ENCODE data around the gene RAB6B.

The RAB6B gene

DNA sequence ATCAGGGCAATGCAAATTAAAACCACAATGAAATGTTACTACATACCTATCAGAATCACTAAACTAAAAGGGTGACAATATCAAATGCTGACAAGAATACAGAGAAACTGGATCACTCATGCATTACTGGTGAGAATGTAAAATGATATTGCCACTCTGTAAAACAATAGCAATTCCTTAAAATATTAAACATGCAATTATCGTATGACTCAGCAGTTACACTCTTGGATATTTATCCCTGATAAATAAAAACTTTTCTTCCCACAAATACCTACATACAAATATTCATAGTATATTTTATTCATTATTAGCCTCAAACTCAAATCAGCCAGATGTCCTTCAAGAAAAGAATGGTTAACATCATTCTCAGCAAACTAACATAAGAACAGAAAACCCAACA lies 25.9 kb upstream of the RAB6B start:
- TF ChIP-seq, protein P1, sequence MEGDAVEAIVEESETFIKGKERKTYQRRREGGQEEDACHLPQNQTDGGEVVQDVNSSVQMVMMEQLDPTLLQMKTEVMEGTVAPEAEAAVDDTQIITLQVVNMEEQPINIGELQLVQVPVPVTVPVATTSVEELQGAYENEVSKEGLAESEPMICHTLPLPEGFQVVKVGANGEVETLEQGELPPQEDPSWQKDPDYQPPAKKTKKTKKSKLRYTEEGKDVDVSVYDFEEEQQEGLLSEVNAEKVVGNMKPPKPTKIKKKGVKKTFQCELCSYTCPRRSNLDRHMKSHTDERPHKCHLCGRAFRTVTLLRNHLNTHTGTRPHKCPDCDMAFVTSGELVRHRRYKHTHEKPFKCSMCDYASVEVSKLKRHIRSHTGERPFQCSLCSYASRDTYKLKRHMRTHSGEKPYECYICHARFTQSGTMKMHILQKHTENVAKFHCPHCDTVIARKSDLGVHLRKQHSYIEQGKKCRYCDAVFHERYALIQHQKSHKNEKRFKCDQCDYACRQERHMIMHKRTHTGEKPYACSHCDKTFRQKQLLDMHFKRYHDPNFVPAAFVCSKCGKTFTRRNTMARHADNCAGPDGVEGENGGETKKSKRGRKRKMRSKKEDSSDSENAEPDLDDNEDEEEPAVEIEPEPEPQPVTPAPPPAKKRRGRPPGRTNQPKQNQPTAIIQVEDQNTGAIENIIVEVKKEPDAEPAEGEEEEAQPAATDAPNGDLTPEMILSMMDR (IDR thresholded peaks at IDR 0.05), result no peak
- no peak overlapping the region for H3K27ac ChIP-seq
- no peak overlapping the region for H3K4me3 ChIP-seq
- no peak for DNase-seq (ENCODE audit: low spot score)

DNA sequence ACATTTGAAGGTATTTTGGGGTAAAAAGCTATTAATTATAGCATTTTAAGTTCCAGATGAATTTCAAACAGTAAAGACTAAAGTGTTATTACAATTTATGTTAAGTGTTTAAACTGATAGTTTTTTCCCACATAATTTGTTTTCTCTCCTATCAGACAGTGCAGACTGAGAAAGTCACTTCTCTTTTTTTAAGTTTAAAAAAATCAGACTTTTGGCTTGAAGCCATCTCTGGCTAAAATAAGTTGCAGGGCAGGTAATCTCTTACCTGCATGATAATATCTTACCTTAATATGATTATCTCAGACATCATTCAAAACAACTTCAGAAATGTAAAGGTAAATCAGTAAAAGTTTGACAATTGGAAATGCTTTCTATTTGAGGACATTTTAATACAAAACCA lies 21.5 kb upstream of the RAB6B start:
- TF ChIP-seq, protein P1 (IDR thresholded peaks at IDR 0.05), result no peak
- Histone ChIP-seq H3K27ac (no peak overlapping the region), H3K4me3 (no peak overlapping the region)
- DNase-seq (ENCODE audit: low spot score), result no peak

DNA sequence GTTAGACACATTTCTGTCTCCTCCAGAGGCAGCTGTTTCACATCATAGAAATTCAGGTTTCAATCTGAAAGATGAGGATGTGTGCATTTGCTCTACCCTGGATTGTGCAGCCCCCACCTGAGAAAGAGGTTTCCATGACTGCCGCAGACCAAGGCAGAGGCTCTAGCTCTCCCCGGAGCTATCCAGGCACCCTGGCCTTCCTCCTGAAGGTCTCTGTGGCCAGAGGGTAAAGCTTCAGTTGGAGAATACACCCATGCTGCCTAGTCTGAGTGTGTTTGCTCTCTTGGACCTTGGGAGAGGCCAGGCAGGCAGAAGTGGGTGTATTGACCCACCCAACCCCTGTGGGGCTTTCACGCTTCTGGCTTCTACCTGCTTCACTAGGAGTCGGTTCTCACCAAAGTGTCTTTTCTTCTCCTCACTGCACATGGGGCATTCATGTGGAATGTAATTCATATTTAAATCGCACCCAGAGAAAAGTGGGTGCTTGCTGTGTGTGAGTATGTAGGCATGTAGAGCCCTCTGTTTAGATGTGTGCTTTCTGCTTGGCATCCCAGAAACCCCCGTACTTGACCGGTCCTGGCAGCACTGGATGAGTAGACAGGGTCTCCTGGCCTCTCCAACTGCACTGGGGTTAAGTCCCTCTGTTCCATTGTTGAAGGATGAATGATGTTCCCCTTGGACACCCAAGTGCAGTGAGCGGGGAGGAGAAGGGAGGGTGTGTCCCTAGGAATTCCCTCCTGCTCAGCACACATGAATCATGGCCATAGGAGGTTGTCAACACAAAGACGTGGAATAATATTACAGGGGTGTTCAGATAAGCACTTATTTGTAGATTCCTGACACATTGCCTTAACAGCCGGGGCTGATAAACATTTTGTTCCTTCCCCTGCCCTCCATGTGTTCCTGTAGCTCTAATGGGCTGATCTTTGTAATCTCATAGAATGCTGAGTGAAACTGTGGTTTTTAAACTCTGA lies 20.3 kb upstream of the RAB6B start:
- no peak overlapping the region for H3K27ac ChIP-seq
- no peak overlapping the region for H3K4me3 ChIP-seq
- TF ChIP-seq, protein P1 (IDR thresholded peaks at IDR 0.05), result no peak
- DNase-seq (ENCODE audit: low spot score), result no peak

DNA sequence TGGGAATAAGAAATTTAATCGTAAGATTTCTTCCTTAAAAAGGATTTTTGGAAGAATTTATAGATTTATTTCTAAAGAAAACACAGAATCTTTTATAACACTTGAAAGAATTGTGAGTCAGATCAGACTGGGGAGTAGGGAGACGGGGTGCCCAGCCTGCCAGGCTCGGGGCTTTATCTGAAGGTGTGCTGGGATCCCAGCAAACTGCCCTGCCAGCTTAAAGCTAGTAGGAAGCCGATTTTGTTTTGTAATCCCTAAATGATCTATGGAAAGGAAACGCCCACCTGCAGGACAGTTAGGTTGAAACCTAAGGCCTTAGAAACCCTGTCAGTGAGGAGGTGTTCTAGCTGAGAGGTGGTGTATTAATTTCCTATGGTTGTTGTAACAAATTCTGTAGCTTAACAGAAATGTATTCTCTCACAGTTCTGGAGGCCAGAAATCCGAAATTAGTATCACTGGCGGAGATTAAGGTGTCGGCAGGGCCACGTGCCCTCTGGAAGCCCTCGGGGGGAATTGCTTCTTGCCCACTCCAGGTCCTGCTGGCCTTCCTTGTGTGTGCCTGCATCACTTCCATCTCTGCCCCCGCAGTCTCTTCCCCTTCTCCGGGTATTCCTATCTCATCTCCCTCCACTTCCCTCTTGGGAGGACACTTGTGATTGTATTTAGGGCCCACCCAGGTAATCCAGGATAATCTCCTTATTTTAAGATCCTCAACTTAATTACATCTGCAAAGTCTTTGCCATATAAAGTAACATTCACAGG lies 19.3 kb upstream of the RAB6B start:
- Histone ChIP-seq H3K4me3 (no peak overlapping the region), H3K27ac (no peak overlapping the region)
- TF ChIP-seq, protein P1 (IDR thresholded peaks at IDR 0.05), result no peak
- DNase-seq (ENCODE audit: low spot score), result no peak

DNA sequence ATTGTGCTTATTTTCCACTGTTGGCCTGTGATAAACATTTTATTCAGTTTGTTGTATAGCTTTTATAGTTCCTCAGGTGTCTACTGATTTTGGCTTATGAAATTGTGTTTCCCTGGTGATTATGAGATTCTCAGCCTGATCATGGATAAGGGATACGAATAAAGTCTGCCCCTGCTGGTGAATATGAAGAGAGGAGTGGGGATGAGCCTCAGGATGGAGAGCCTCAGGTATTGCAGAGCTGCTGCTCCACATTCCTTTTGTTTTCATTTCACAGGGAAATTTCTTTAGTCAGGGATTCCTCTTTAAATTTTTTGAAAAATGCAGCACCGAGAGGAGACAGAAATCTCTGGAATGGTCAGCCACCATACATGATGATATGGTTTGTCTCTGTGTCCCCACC lies 14.7 kb upstream of the RAB6B start:
- H3K4me3 ChIP-seq, result no peak overlapping the region
- TF ChIP-seq, protein P1 (IDR thresholded peaks at IDR 0.05), result no peak
- DNase-seq (ENCODE audit: low spot score), result no peak
- H3K27ac ChIP-seq, result no peak overlapping the region

DNA sequence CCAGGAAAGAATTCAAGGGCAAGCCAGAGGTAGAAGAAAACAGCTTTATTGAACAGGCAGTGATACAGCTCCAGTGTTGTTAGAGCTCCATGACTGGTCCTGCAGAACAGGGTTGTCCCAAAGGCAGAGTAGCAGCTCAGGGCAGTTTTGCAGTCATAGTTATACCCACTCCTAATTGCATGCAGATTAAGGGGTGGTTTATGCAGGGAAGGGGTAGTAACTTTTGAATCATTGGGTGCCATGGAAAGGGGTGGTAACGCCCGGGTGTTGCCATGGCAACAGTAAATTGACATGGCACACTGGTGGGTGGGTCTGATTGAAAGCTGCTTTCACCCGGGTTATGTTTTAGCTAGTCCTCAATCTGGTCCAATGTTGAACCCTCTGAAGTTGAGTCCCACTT lies 9.7 kb upstream of the RAB6B start:
- no peak for DNase-seq (ENCODE audit: low spot score)
- TF ChIP-seq, protein P1 (IDR thresholded peaks at IDR 0.05), result no peak
- H3K27ac ChIP-seq, result no peak overlapping the region
- no peak overlapping the region for H3K4me3 ChIP-seq

All from coronary artery (tissue), 2 donors.